Measurements from ENCODE around the gene ZBTB40. TPM values are rescaled to one million over a fixed set of nuclear protein-coding genes. Genes with fewer than 3 reads are reported as not detected.

Gene ZBTB40
- 18.8 TPM for total RNA-seq

GRCh38 chr1:22451702-22452480 lies at the start of gene ZBTB40:
ZBTB40 (plus strand) TSS chr1:22451851; CDS start chr1:22489949, 38,098 bp downstream.

GRCh38 chr1:22562584-22563583 lies 111.2 kb downstream of the ZBTB40 start, which contains the start of gene EPHA8:
EPHA8 (plus strand) TSS chr1:22563489; CDS start chr1:22563636, 147 bp downstream.

Other genes starting within 250 kb of the ZBTB40 start
- gene EPHA8, start 111.6 kb downstream of the ZBTB40 start, total RNA-seq = 1.6 TPM
- 4.7 TPM for gene C1QA, start 184.8 kb downstream of the ZBTB40 start, total RNA-seq
- gene C1QC, start 191.8 kb downstream of the ZBTB40 start, total RNA-seq = 6.6 TPM
- 5.9 TPM for gene C1QB, start 201.4 kb downstream of the ZBTB40 start, total RNA-seq

Data from parietal lobe (tissue), 1 donor.